Erythroblast (primary cell): Measurements from ENCODE around the gene AMMECR1.

Source experiments
- GATA1 ChIP-seq: IDR thresholded peaks from 2 replicates; pipeline ENCODE4 v1.6.1; 2011; ENCODE audit warnings: low read depth, mild to moderate bottlenecking, control low read depth, low read length, moderate library complexity
- POLR2A ChIP-seq: IDR thresholded peaks from 2 replicates; pipeline ENCODE4 v1.6.1; 2011; ENCODE audit warnings: mild to moderate bottlenecking, low read length

DNA sequence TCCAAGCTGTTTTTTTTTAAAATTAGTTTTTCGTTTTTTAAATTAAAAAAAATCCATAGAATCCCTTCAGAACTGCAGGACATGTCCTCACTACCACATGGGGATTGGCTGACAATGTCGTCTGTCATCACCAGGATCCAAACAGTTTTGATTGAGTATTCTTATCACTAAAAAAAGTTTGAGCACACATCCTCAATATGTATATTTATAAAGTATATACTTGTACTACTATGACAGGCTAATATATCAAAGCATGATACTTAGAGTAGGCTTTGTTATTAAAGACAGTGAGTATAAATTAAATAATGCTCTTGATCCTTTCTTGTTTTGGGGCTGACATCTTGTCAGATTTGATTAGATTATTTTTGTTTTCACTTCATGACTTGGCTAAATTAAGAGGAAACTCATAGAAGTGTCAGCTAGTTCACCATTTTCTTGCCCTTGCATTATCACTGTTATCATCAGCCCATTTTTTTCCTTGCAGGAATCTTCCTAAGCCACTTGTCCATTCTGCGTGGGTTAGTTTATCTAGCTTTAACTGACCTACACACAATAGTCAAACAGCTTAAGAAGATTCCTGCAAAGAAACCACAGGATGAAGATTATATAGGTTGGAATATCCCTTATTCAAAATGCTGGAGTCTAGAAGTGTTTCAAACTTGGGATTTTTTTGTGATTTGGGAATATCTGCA, 92.8 kb downstream of the AMMECR1 start:
- TF ChIP-seq POLR2A (no peak), GATA1 (no peak)
